ENCODE measurements around the gene B4GALNT3. TPM values are rescaled to one million over a fixed set of nuclear protein-coding genes. Genes with fewer than 3 reads are reported as not detected.
A peak's percentile ranks its signal among the peaks of the same experiment; 100 is the strongest.

The B4GALNT3 gene
- total and polyA plus RNA-seq, 2 of the 13 experiments (the other 11 are each of a cell fraction or from before 2014, with no cell fraction given) = 3.2 to 4.4 TPM

DNA sequence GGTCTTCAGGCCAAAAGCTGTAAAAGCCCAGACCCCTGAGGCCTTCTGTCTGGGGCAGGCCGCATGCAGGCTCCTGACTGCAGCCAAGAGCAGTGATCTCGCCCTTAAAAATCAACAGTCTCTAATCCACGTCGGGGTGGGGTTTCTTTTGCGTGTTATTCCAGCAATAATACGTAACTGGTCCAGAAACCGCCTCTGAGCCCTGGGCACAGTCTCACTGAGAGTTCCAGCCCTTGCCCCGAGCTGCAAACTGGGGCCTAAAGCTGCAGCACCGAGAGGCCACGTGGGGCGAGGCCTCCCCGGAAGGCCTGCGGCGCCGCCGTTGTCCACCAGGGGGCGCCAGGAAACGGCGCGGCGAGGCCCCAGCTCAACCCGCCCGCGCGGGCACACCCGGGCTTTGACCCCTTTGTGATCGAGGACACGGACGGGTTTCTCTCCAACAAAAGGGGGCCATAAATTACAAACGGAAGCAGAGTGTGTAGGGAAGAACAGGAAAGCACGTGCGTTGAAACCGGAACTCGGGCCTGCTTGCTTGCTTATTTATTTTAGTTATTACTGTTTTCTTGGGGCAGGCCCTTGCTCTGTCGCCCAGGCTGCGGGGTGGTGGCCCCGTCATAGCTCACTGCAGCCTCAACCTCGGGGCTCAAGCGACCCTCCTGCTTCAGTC, 116.3 kb downstream of the B4GALNT3 start (continued):
- TF ChIP-seq PBX2 (CRISPR knock-in tag; IDR thresholded peaks at IDR 0.05) = no peak
- TF ChIP-seq, protein P1, sequence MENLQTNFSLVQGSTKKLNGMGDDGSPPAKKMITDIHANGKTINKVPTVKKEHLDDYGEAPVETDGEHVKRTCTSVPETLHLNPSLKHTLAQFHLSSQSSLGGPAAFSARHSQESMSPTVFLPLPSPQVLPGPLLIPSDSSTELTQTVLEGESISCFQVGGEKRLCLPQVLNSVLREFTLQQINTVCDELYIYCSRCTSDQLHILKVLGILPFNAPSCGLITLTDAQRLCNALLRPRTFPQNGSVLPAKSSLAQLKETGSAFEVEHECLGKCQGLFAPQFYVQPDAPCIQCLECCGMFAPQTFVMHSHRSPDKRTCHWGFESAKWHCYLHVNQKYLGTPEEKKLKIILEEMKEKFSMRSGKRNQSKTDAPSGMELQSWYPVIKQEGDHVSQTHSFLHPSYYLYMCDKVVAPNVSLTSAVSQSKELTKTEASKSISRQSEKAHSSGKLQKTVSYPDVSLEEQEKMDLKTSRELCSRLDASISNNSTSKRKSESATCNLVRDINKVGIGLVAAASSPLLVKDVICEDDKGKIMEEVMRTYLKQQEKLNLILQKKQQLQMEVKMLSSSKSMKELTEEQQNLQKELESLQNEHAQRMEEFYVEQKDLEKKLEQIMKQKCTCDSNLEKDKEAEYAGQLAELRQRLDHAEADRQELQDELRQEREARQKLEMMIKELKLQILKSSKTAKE (CRISPR knock-in tag; IDR thresholded peaks at IDR 0.05; ENCODE audit: borderline replicate concordance) = peak; percentile 94
- peak; percentile 45; the same call in 1 of the 2 replicates for TF ChIP-seq MED13 (CRISPR knock-in tag; IDR thresholded peaks at IDR 0.05)
- TF ChIP-seq, protein P2, sequence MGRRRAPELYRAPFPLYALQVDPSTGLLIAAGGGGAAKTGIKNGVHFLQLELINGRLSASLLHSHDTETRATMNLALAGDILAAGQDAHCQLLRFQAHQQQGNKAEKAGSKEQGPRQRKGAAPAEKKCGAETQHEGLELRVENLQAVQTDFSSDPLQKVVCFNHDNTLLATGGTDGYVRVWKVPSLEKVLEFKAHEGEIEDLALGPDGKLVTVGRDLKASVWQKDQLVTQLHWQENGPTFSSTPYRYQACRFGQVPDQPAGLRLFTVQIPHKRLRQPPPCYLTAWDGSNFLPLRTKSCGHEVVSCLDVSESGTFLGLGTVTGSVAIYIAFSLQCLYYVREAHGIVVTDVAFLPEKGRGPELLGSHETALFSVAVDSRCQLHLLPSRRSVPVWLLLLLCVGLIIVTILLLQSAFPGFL (CRISPR knock-in tag; IDR thresholded peaks at IDR 0.05) = no peak
- TF ChIP-seq, protein P3, sequence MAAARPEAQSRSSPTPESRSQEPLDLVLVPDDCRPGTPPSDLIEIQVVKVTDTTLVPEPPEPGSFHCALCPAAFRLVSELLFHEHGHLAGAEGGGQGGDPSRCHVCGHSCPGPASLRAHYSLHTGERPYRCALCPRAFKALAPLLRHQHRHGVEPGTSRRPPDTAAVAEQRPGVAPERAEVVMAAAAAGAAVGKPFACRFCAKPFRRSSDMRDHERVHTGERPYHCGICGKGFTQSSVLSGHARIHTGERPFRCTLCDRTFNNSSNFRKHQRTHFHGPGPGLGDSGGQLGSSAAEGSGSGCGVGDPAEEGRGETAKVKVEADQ (CRISPR knock-in tag; IDR thresholded peaks at IDR 0.05; ENCODE audit: borderline replicate concordance) = 0 out of 2 replicates have a peak, but pooled peaks have one; percentile 43
- peak; percentile 97 for TF ChIP-seq KDM3A (CRISPR knock-in tag; IDR thresholded peaks at IDR 0.05; ENCODE audit: low read depth)
- no peak for TF ChIP-seq RBM22 (optimal IDR thresholded peaks at IDR 0.05; ENCODE audit: low read length)
- 0 out of 2 replicates have a peak, but pooled peaks have one; percentile 25 for TF ChIP-seq ZNF570 (CRISPR knock-in tag; IDR thresholded peaks at IDR 0.05; ENCODE audit: borderline replicate concordance)
- TF ChIP-seq, protein P4, sequence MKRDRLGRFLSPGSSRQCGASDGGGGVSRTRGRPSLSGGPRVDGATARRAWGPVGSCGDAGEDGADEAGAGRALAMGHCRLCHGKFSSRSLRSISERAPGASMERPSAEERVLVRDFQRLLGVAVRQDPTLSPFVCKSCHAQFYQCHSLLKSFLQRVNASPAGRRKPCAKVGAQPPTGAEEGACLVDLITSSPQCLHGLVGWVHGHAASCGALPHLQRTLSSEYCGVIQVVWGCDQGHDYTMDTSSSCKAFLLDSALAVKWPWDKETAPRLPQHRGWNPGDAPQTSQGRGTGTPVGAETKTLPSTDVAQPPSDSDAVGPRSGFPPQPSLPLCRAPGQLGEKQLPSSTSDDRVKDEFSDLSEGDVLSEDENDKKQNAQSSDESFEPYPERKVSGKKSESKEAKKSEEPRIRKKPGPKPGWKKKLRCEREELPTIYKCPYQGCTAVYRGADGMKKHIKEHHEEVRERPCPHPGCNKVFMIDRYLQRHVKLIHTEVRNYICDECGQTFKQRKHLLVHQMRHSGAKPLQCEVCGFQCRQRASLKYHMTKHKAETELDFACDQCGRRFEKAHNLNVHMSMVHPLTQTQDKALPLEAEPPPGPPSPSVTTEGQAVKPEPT (CRISPR knock-in tag; IDR thresholded peaks at IDR 0.05; ENCODE audit: low read depth) = peak; percentile 82; the same call in 1 of the 2 replicates
- TF ChIP-seq ATF6 (CRISPR knock-in tag; conservative IDR thresholded peaks at IDR 0.05) = 0 out of 2 replicates have a peak, but pooled peaks have one; percentile 45
- TF ChIP-seq, protein P5, sequence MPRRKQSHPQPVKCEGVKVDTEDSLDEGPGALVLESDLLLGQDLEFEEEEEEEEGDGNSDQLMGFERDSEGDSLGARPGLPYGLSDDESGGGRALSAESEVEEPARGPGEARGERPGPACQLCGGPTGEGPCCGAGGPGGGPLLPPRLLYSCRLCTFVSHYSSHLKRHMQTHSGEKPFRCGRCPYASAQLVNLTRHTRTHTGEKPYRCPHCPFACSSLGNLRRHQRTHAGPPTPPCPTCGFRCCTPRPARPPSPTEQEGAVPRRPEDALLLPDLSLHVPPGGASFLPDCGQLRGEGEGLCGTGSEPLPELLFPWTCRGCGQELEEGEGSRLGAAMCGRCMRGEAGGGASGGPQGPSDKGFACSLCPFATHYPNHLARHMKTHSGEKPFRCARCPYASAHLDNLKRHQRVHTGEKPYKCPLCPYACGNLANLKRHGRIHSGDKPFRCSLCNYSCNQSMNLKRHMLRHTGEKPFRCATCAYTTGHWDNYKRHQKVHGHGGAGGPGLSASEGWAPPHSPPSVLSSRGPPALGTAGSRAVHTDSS (CRISPR knock-in tag; conservative IDR thresholded peaks at IDR 0.05) = no peak
